ENCODE data around the gene RNASE12.

DNA sequence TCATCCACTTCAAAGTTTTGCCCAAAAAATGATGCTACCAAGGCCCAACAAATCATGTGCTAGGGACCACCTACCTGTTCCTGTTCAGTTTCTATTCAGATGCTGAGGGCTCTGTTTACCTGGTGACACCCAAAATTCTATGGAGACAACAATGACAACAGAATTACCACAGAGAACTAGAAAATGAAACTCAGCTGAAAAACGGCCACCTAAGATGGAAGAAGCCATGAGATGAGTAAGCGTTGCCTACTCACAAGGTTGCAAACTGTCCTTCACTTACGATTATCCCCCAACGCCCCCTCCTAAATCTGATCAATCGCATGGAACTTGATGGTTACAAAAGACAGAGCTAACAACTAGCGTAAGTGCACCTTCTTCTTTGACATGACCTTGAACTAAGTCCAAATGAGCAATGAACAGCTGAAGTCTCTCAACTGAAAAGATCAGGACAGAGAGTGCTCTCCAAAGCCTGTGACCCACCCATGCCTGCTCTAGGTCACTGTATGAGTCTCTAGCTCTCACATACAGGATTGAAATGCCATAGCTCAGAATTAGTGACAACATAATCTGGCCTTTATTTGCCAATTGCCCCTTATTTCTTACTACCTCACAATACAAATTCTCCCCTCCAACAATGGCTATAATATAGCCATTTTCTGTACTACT, 3.6 kb downstream of the RNASE12 start, which contains the start of gene RNASE11:
- TF ChIP-seq, protein P1, sequence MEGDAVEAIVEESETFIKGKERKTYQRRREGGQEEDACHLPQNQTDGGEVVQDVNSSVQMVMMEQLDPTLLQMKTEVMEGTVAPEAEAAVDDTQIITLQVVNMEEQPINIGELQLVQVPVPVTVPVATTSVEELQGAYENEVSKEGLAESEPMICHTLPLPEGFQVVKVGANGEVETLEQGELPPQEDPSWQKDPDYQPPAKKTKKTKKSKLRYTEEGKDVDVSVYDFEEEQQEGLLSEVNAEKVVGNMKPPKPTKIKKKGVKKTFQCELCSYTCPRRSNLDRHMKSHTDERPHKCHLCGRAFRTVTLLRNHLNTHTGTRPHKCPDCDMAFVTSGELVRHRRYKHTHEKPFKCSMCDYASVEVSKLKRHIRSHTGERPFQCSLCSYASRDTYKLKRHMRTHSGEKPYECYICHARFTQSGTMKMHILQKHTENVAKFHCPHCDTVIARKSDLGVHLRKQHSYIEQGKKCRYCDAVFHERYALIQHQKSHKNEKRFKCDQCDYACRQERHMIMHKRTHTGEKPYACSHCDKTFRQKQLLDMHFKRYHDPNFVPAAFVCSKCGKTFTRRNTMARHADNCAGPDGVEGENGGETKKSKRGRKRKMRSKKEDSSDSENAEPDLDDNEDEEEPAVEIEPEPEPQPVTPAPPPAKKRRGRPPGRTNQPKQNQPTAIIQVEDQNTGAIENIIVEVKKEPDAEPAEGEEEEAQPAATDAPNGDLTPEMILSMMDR (conservative IDR thresholded peaks at IDR 0.05): no peak
- no peak for TF ChIP-seq ZFX (IDR thresholded peaks at IDR 0.05)
